ENCODE data around the gene ITPK1.

The ITPK1 gene

DNA sequence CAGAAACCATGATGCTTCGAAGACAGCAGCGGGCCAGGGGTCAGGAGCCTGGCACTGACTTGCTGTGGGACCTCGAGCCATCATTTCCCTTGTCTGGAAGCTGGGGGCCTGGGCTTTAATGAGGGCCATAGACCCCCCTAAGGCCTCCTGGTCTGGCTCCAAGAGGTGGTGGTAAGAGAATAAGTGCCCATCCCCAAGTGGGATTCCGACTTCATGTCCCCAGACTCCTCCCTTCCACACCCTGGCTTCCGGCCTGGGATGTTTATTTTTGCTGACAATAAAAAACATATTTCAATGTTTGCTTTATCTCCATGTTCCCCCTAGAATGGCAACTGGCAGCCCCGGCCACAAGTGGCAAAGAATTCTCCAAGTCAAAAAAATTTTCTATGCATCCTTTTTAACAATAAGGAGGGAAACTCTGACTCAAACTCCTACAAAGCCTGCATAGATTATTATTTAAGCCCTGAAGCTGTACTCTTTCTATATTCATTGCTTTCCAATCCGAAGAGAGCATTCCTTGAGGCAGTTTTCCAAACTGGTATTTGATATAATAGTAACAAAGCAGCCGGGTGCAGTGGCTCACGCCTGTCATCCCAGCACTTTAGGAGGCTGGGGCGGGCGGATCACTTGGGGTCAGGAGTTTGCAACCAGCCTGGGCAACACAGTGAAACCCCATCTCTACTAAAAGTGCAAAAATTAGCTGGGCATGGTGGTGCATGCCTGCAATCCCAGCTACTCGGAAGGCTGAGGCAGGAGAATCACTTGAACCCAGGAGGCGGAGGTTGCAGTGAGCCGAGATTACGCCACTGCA is 84.0 kb downstream of the ITPK1 start:
- no peak overlapping the region for H4K5ac ChIP-seq (ENCODE audit: low read length)
- no peaks in the 10 kb centered on the region for H3K27me3 ChIP-seq (ENCODE audit: insufficient read depth, low read length, poor library complexity)
- no peak overlapping the region for H3K27ac ChIP-seq (ENCODE audit: low read depth, low read length)
- H2BK5ac ChIP-seq (ENCODE audit: low read length), result no peak overlapping the region
- no peak overlapping the region for H3K56ac ChIP-seq (ENCODE audit: low read length)
- H4K8ac ChIP-seq (ENCODE audit: low read depth, low read length), result no peak overlapping the region
- no peaks in the 10 kb centered on the region for H3K79me1 ChIP-seq (ENCODE audit: low read length)
- no peak overlapping the region for H2AK5ac ChIP-seq (ENCODE audit: low read length)
- H2BK15ac ChIP-seq (replicated peaks; ENCODE audit: low read depth), result no peak overlapping the region
- H3K4me1 ChIP-seq (ENCODE audit: control insufficient read depth, low read depth, low read length), result peaks cover 5% of the 10 kb centered on the region
- DNase-seq, result no peak
- no peak overlapping the region for H3K4me2 ChIP-seq (ENCODE audit: low read length)
- H3K18ac ChIP-seq (ENCODE audit: low read length), result no peak overlapping the region
- no peaks in the 10 kb centered on the region for H3K79me2 ChIP-seq (ENCODE audit: control insufficient read depth, insufficient read depth, low read length)
- no peak overlapping the region for H3K4ac ChIP-seq (ENCODE audit: low read depth, low read length)
- WGBS (ENCODE audit: extremely low coverage, insufficient coverage, low lambda C conversion rate), result no CpG with 5 or more reads among the region's 15 CpGs
- no peak overlapping the region for H3K9ac ChIP-seq (ENCODE audit: low read length)
- no peak overlapping the region for H2BK120ac ChIP-seq (ENCODE audit: low read depth, low read length)
- H3K4me3 ChIP-seq (ENCODE audit: low read length), result no peak overlapping the region
- H3K23ac ChIP-seq (ENCODE audit: low read length), result no peak overlapping the region
- H3K36me3 ChIP-seq (ENCODE audit: control insufficient read depth, insufficient read depth, low read length), result no peaks in the 10 kb centered on the region

DNA sequence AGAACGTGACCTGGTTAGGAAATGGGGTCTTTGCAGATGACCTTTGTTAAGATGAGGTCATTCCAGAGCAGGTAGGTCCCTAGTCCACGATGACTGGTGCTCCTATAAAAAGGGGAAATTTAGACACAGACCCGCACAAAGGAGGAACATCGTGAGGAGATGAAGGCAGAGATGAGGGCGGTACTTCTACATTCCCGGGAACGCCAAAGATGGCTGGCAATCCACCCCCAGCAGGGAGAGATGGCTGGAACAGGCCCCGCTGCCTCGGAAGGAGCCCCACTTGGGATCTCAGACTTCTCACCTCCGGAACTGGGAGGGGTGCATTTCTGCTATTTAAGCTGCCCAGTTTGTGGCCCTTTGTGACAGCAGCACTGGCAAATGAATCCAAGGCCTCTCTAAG is 85.0 kb downstream of the ITPK1 start:
- peaks cover 5% of the 10 kb centered on the region for H3K4me1 ChIP-seq (ENCODE audit: control insufficient read depth, low read depth, low read length)
- no peaks in the 10 kb centered on the region for H3K36me3 ChIP-seq (ENCODE audit: control insufficient read depth, insufficient read depth, low read length)
- no peak for DNase-seq
- no peak overlapping the region for H3K56ac ChIP-seq (ENCODE audit: low read length)
- no peaks in the 10 kb centered on the region for H3K79me2 ChIP-seq (ENCODE audit: control insufficient read depth, insufficient read depth, low read length)
- H3K4ac ChIP-seq (ENCODE audit: low read depth, low read length), result no peak overlapping the region
- H3K79me1 ChIP-seq (ENCODE audit: low read length), result no peaks in the 10 kb centered on the region
- no peaks in the 10 kb centered on the region for H3K27me3 ChIP-seq (ENCODE audit: insufficient read depth, low read length, poor library complexity)
- H4K8ac ChIP-seq (ENCODE audit: low read depth, low read length), result no peak overlapping the region
- no peak overlapping the region for H3K18ac ChIP-seq (ENCODE audit: low read length)
- no peak overlapping the region for H3K4me2 ChIP-seq (ENCODE audit: low read length)
- WGBS (ENCODE audit: extremely low coverage, insufficient coverage, low lambda C conversion rate), result no CpG with 5 or more reads among the region's 10 CpGs
- no peak overlapping the region for H4K5ac ChIP-seq (ENCODE audit: low read length)
- H3K23ac ChIP-seq (ENCODE audit: low read length), result no peak overlapping the region
- H2AK5ac ChIP-seq (ENCODE audit: low read length), result no peak overlapping the region
- H2BK15ac ChIP-seq (replicated peaks; ENCODE audit: low read depth), result no peak overlapping the region
- H2BK5ac ChIP-seq (ENCODE audit: low read length), result no peak overlapping the region
- H3K4me3 ChIP-seq (ENCODE audit: low read length), result no peak overlapping the region
- H2BK120ac ChIP-seq (ENCODE audit: low read depth, low read length), result no peak overlapping the region
- H3K9ac ChIP-seq (ENCODE audit: low read length), result no peak overlapping the region
- H3K27ac ChIP-seq (ENCODE audit: low read depth, low read length), result no peak overlapping the region

- H2AK5ac ChIP-seq (ENCODE audit: low read length), result no peak overlapping the region
- no peak overlapping the region for H4K5ac ChIP-seq (ENCODE audit: low read length)
- H3K4ac ChIP-seq (ENCODE audit: low read depth, low read length), result no peak overlapping the region
- no peak overlapping the region for H3K18ac ChIP-seq (ENCODE audit: low read length)
- H4K8ac ChIP-seq (ENCODE audit: low read depth, low read length), result no peak overlapping the region
- H3K4me1 ChIP-seq (ENCODE audit: control insufficient read depth, low read depth, low read length), result peaks cover 5% of the 10 kb centered on the region
- H3K9ac ChIP-seq (ENCODE audit: low read length), result no peak overlapping the region
- no peak overlapping the region for H3K4me2 ChIP-seq (ENCODE audit: low read length)
- no peaks in the 10 kb centered on the region for H3K36me3 ChIP-seq (ENCODE audit: control insufficient read depth, insufficient read depth, low read length)
- no peak overlapping the region for H3K56ac ChIP-seq (ENCODE audit: low read length)
- H2BK15ac ChIP-seq (replicated peaks; ENCODE audit: low read depth), result no peak overlapping the region
- H3K23ac ChIP-seq (ENCODE audit: low read length), result no peak overlapping the region
- no peak overlapping the region for H2BK120ac ChIP-seq (ENCODE audit: low read depth, low read length)
- H2BK5ac ChIP-seq (ENCODE audit: low read length), result no peak overlapping the region
- no peak overlapping the region for H3K27ac ChIP-seq (ENCODE audit: low read depth, low read length)
- H3K79me2 ChIP-seq (ENCODE audit: control insufficient read depth, insufficient read depth, low read length), result no peaks in the 10 kb centered on the region
- no peaks in the 10 kb centered on the region for H3K79me1 ChIP-seq (ENCODE audit: low read length)
- no peak overlapping the region for H3K4me3 ChIP-seq (ENCODE audit: low read length)
- no peaks in the 10 kb centered on the region for H3K27me3 ChIP-seq (ENCODE audit: insufficient read depth, low read length, poor library complexity)
- WGBS (ENCODE audit: extremely low coverage, insufficient coverage, low lambda C conversion rate), result no CpG with 5 or more reads among the region's 8 CpGs
- DNase-seq, result no peak
Measured at GRCh38 chr14:93029911-93030508, 85.7 kb downstream of the ITPK1 start.

DNA sequence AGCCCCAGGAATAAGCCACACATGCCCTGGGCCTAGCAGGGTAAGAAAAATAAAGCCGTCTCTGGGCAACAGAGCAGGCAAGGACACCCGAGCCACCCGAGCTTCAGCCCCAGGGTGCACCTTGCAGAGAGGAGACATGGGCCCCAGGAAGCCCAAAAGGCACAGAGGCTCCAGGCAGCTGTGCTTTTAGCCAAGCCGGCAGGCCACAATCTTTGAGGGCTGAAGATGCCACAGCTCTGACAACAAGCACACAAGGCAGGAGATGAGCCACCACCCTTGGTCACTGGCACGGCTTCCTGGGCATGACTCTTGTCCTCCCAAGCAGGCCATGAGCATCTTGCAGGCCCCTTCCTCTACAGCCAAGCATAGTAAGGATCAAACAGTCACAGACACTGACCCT is 86.3 kb downstream of the ITPK1 start:
- Histone ChIP-seq H3K79me1 (ENCODE audit: low read length) (no peaks in the 10 kb centered on the region), H3K4me2 (ENCODE audit: low read length) (no peak overlapping the region), H3K23ac (ENCODE audit: low read length) (no peak overlapping the region), H3K4ac (ENCODE audit: low read depth, low read length) (no peak overlapping the region), H3K9ac (ENCODE audit: low read length) (no peak overlapping the region), H2AK5ac (ENCODE audit: low read length) (no peak overlapping the region), H2BK120ac (ENCODE audit: low read depth, low read length) (no peak overlapping the region), H3K18ac (ENCODE audit: low read length) (no peak overlapping the region), H4K5ac (ENCODE audit: low read length) (no peak overlapping the region), H3K4me1 (ENCODE audit: control insufficient read depth, low read depth, low read length) (peaks cover 5% of the 10 kb centered on the region), H4K8ac (ENCODE audit: low read depth, low read length) (no peak overlapping the region), H2BK15ac (replicated peaks; ENCODE audit: low read depth) (no peak overlapping the region), H3K27me3 (ENCODE audit: insufficient read depth, low read length, poor library complexity) (no peaks in the 10 kb centered on the region), H3K36me3 (ENCODE audit: control insufficient read depth, insufficient read depth, low read length) (no peaks in the 10 kb centered on the region), H3K56ac (ENCODE audit: low read length) (no peak overlapping the region), H3K4me3 (ENCODE audit: low read length) (no peak overlapping the region), H3K79me2 (ENCODE audit: control insufficient read depth, insufficient read depth, low read length) (no peaks in the 10 kb centered on the region), H3K27ac (ENCODE audit: low read depth, low read length) (no peak overlapping the region), H2BK5ac (ENCODE audit: low read length) (no peak overlapping the region)
- no peak for DNase-seq
- no CpG with 5 or more reads among the region's 5 CpGs for WGBS (ENCODE audit: extremely low coverage, insufficient coverage, low lambda C conversion rate)

DNA sequence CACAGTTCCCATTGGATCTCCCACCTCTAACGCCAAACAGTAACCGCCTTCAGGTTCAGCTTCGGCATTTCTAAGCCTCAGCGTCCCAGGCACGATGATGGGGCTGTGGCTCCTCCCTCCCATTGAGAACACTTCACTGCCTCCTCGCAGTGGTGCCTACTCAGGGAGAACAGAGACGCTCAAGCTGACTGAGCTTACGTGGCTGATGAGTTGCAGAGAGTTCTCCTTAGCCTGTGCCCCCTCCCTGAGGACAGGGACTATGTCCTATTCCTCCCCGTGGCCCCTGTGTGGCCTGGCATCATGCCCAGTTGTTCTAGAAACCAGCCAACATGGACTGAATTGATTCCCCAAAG is 87.0 kb downstream of the ITPK1 start:
- no peak overlapping the region for H3K9ac ChIP-seq (ENCODE audit: low read length)
- no peaks in the 10 kb centered on the region for H3K79me2 ChIP-seq (ENCODE audit: control insufficient read depth, insufficient read depth, low read length)
- H3K36me3 ChIP-seq (ENCODE audit: control insufficient read depth, insufficient read depth, low read length), result no peaks in the 10 kb centered on the region
- no peak overlapping the region for H2BK15ac ChIP-seq (replicated peaks; ENCODE audit: low read depth)
- H2BK5ac ChIP-seq (ENCODE audit: low read length), result no peak overlapping the region
- DNase-seq, result no peak
- no peak overlapping the region for H4K8ac ChIP-seq (ENCODE audit: low read depth, low read length)
- no peak overlapping the region for H2AK5ac ChIP-seq (ENCODE audit: low read length)
- no peak overlapping the region for H3K4me2 ChIP-seq (ENCODE audit: low read length)
- no peak overlapping the region for H3K18ac ChIP-seq (ENCODE audit: low read length)
- no peaks in the 10 kb centered on the region for H3K79me1 ChIP-seq (ENCODE audit: low read length)
- no peak overlapping the region for H3K4ac ChIP-seq (ENCODE audit: low read depth, low read length)
- H4K5ac ChIP-seq (ENCODE audit: low read length), result no peak overlapping the region
- H2BK120ac ChIP-seq (ENCODE audit: low read depth, low read length), result no peak overlapping the region
- no peaks in the 10 kb centered on the region for H3K27me3 ChIP-seq (ENCODE audit: insufficient read depth, low read length, poor library complexity)
- no peak overlapping the region for H3K56ac ChIP-seq (ENCODE audit: low read length)
- H3K23ac ChIP-seq (ENCODE audit: low read length), result no peak overlapping the region
- WGBS (ENCODE audit: extremely low coverage, insufficient coverage, low lambda C conversion rate), result no CpG with 5 or more reads among the region's 9 CpGs
- no peak overlapping the region for H3K27ac ChIP-seq (ENCODE audit: low read depth, low read length)
- peaks cover 4% of the 10 kb centered on the region for H3K4me1 ChIP-seq (ENCODE audit: control insufficient read depth, low read depth, low read length)
- H3K4me3 ChIP-seq (ENCODE audit: low read length), result no peak overlapping the region
